Stimulated activated naive CD8-positive, alpha-beta T cell treated with anti-CD3 and anti-CD28 coated beads, Interleukin-15, Interleukin-2, amounts not matched to agents 100 U/mL and 50 U/mL, for 24 hours (primary cell): ENCODE results near the gene KLHL13.

ENCODE experiments used
- ATAC-seq: fragments of 150-1000 bp; cut with Tn5 transposase; one replicate; pipeline ENCODE4 v1.10.0; 2021
- DNase-seq: peaks from one replicate; pipeline ENCODE4 v3.0.0; 2021

Gene KLHL13

GRCh38 chrX:117854806-117855205 lies 261.8 kb downstream of the KLHL13 start:
- ATAC-seq, result no peak
- DNase-seq, result no peak

GRCh38 chrX:117851025-117851424 lies 265.6 kb downstream of the KLHL13 start:
- DNase-seq (no peak), ATAC-seq (no peak)
